Mesenteric fat pad (tissue), 1 donor: Measurements from ENCODE around the gene SFTPA2. TPM values are rescaled to one million over a fixed set of nuclear protein-coding genes. Genes with fewer than 3 reads are reported as not detected.
"Not testable (repeated sequence)": the region's sequence is repeated elsewhere in the genome, so short reads cannot be mapped to it uniquely, and the experiment has no call there.

Source experiments
- DNase-seq: peaks from one replicate; pipeline ENCODE4 v3.0.0-alpha.2; 2020; ENCODE audit warnings: low spot score
- total RNA-seq: library from RNA; stranded (reverse); fragmentation: NEBNext Ultra II Directional; extraction: Animal tissue kit (Norgen Biotek cat#: 25700); gene quantifications from one replicate; pipeline ENCODE4 v1.2.1, GENCODE V29; 2021
- donor health status: DM: yes; HTN: yes; CAD: no.

The SFTPA2 gene
- total RNA-seq, 1 donor from 2014 or later: not detected

DNA sequence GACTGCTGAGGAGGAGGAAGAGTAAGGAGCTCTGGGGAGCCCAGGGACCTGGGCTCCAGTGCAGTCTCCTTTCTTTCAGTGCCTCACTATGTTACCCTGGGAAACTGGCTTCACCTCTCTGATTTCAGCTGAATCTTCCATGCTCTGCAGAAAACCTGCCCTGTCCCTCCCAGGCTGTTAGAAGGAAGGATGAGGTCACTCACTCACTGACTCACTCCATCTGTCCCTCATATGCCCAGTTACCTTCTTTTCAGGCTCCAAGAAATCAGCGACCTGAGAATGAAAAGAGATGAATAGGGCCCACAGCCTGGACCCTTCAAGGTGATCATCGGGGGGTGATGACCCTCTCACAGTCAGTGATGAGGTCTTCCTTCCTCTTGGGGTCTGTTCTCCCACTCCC is 481 bp downstream of the SFTPA2 start:
- no peak for DNase-seq

DNA sequence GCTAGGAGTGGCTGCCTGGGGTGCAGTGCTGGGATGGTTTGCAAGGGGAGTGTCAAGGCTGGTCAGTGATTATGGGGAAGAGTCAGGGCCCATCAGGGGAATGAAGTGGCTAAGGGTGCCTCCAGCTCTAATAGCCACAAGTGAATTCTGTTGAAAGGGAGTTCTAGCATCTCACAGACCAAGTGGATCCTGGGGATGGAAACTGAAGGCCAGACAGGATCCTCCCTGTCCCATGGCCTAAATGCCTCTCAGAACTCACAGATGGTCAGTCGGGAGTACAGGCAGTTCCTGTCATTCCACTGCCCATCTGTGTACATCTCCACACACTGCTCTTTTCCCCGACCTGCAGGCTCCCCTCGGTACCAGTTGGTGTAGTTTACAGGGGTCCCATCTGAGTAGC is 3.2 kb downstream of the SFTPA2 start:
- DNase-seq: not testable (repeated sequence)

DNA sequence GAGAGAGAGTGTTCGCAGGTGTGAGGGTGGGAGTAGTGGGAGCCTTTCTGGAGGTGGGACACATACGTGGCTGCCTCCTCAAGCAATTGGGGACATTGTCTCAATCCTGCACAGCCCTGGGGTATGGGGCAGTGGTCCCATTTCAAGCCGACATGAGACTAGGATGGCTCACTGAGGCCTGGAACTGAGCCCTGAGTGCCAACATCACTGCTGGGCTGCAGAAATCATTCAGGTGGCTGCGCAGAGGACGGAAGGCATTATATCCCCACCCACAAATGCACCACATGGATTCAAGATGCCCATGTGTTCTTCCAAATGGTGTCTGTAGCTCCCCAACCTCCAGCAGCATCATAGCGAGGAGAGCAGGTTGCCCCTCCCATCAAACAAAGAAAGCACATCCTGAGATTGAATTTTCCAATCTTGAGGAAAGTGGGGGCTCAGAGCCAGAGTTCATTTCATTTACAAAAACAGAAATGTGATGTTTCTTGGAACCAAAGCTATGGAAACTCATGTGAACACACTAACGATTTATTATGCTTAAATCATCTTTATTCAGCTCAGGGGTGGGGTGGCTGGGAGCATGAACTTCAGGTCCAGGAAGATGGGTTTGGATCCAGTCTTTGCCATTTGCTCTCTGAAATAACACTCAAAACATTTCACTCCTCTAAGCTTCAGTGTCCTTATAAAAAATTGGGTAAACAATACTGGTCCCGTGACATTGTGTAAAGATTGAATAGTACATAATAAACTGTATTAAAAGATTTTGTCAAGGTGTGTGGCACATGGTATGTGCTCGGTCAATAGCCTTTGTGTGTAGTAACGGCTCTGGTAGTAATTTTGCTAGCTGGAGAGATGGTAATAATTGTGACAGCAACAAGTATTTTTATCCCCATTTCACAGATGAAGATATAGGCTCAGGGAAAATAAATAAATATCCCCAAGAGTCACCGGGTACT is 4.6 kb downstream of the SFTPA2 start:
- no peak for DNase-seq

GRCh38 chr10:79552143-79552542 is 8.1 kb downstream of the SFTPA2 start:
- no peak for DNase-seq

DNA sequence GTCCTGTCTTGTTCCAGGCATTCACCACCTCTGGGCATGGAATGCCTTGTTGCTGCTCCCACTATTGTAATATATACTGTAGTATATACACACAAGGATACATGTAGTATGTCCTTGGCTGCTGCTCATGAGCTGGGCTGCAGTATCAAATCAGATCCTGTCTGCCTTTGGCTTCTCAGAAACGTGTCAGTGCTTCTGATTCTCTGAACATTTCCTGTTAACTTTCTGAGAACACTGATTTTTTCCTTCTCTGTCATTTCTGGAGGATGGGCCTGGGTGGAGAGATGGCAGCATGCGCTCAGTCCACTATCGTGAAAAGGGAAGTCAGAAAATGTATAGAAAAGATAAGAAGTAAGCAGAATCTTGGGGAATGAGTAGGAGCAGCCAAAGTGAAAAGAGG is 12.2 kb downstream of the SFTPA2 start:
- no peak for DNase-seq

DNA sequence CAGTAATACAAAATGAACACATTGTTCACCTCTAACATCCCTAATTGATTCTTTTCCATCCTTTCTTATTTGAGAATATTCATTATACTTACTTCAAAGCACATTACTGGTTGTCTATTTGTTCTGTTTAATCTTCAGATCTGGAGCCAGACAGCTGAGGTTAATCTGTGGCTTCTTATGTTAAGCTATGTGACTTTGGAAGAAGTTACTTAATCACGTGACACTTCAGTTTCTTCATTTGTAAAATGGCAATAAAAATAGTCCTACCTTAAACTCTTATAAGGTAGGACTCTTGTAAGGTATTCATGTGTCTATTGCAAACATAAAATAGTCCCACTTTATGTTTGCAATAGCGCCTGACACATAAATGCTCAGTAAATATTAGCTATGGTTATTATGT is 13.1 kb downstream of the SFTPA2 start:
- DNase-seq: not testable (repeated sequence)

DNA sequence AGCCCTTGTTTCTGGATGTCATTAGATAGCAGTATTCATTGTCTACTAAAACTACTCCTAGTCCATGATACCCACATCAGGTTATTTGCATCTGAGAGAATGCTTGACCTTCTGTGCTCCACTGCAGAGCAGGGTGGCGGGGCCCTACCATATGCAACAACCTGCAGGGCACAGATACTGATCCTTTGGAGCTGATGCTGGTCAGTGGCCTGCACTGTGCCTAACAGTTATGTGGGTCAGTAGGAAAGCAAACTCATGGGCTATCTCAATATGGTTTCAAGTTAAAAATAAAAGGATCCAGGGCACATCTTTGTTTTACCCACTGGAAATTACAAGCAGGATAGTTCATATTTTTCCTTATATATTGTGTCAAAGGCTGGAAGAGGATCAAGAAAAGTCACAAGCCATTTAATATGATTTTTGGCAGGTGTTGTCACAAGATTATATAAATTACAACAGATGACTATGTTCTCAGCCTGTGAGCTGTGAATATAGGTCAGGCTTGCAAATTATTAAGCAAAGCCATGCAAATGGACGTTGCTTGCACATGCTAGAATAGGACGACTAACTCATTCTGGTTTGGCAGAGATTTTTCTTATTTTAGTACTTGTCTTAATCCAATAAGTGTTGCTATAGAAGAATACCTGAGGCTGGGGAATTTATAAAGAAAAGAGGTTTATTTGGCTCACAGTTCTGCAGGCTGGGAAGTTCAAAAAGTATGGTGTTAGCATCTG is 15.1 kb downstream of the SFTPA2 start:
- DNase-seq: not testable (repeated sequence)

- DNase-seq: not testable (repeated sequence)
These were observed 15.8 kb downstream of the SFTPA2 start for GRCh38 chr10:79544408-79544807.

DNA sequence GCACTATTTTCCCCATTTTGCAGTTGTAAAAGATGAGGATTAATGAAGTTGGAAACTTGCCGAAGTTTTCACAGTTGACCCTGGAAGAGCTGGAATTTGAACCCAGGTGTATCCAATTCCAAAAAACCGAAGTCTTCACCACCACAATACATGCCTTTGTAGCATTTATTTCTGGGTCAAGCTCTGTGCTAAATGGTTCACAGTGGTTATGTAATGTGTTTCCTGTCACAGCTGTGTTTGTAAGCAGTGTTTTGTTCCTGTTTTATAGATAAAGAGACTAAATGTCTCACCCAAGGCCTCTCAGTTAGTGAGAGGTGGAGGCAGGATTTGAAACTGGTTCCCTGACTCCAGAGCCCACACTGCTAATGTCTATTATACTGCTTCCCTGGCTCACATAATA is 17.6 kb downstream of the SFTPA2 start:
- no peak for DNase-seq

DNA sequence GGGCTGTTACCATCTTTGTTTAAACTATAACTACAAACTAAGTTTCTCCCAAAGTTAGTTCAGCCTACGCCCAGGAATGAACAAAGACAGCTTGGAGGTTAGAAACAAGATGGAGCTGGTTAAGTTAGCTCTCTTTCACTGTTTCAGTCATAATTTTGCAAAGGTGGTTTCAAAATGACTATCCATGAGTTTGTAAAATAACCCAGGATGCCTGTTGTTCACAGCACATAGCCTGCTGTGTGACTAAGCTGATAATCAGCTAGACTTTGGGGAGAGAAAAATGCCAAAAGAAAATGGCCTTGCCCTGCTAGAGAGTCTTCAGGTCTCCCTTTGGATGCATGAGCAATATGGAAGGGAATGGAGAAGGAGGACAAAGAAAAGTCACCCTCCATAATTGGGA is 19.3 kb downstream of the SFTPA2 start:
- DNase-seq: not testable (repeated sequence)

DNA sequence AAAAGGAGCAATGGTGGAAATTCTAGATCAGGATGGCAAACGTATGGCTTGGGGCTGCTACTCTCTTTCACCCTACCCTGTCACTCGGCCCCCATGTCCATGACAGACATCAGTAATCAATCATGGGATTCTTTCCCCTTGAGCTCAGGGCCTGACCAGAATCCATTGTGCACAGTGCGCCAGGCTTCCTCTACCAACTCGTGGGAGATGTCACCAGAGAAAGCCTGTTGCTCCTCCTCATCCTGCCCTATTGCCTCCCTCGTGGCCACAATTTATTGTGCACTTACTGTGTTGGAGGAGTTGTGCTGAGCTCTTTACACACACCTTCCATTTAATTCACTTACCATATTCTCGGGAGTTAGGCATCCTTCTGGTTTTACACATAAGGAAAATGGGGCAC is 21.9 kb downstream of the SFTPA2 start:
- not testable (repeated sequence) for DNase-seq

GRCh38 chr10:79533903-79534175 is 26.4 kb downstream of the SFTPA2 start:
- DNase-seq: not testable (repeated sequence)

DNA sequence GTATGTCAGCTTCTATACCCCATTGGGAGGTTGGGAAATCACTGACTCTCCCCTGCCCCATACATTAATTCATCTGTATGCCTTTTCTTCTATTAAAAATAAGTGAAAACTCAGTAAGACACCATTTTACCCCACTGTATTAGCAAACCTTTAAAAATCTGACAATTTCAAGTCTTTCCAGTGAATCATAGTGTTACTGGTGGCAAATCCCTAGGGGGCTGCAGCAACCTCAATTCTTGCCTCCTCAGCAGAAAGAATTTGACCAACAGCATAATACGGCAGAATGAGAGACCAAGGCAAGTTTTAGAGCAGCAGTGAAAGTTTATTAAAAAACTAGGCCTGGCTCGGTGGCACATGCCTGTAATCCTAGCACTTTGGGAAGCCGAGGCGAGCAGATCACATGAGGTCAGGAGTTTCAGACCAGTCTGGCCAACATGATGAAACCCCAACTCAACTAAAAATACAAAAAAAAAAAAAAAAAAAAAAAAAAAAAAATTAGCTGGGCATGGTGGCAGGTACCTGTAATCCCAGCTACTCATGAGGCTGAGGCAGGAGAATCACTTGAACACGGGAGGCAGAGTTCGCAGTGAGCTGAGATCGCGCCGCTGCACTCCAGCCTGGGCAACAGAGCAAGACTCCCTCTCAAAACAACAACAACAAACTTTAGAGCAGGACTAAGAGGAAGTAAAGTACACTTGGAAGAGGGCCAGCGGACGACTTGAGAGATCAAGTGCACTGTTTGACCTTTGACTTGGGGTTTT is 26.9 kb downstream of the SFTPA2 start:
- not testable (repeated sequence) for DNase-seq

DNA sequence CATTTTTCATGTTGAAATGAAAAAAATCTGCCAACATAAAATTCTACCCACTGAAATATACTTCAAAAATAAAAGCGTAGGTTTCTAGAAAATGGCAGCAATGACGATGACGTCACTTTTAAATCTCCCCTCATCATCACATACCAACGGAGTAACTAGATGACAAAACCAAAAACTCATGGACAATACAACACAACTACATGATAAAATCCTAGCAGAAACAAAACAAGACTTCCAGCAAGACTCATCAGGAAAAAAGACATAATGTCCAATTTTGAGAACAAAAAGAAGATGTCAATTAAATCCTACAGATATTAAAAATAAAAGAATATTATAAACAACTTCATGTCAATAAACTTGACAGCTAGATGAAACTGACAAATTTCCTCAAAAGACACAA is 31.9 kb downstream of the SFTPA2 start:
- DNase-seq: not testable (repeated sequence)

- not testable (repeated sequence) for DNase-seq
These were observed 35.0 kb downstream of the SFTPA2 start for GRCh38 chr10:79525049-79525710.

DNA sequence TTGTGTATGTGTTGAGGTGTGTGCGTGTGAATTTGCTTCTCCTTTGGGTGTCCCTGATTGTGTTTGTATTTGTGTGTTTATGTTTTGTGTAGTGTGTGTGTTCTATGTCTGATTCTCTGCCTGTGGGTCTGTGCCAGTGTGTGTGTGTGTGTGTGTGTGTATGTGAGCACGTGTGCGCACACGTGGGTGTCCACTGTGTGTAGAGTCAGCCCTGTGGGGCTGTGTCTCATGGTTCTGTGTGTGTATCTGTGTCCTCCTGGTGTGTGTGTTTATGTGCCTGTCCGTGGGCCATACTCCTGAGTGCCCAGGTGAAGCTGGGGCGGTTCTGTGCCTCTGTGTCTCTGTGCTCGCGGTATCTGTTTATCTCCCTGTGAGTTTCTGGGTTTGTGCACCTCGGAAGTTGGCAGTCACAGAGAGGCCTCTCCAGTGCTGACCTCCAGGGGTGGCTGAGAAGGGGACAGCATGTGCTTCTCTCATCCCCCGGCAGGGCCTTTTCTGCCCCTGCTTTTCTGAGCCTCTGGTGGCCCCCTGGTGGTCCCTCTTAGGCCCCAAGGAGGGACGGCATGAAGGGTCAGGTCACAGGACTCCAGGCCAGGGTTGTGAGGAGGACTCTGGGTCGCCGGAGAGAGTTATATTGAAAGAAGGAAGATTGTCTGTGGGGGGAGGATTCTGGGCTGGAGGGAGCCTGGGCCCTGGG is 36.9 kb downstream of the SFTPA2 start:
- not testable (repeated sequence) for DNase-seq

GRCh38 chr10:79522464-79522863 is 37.7 kb downstream of the SFTPA2 start:
- DNase-seq: not testable (repeated sequence)

GRCh38 chr10:79521751-79522150 is 38.5 kb downstream of the SFTPA2 start:
- not testable (repeated sequence) for DNase-seq

GRCh38 chr10:79517567-79517966 is 42.6 kb downstream of the SFTPA2 start:
- not testable (repeated sequence) for DNase-seq

- not testable (repeated sequence) for DNase-seq
These were observed 43.5 kb downstream of the SFTPA2 start for GRCh38 chr10:79516532-79517205.
